Lung (tissue), 12 donors: ENCODE measurements around the gene SLC17A5. TPM values are rescaled to one million over a fixed set of nuclear protein-coding genes. Genes with fewer than 3 reads are reported as not detected.

Experiments
- ATAC-seq: fragments of 200-7000 bp; cut with Tn5 transposase; one replicate; pipeline ENCODE4 v1.9.1; 2020; ENCODE audit warnings: moderate number of reproducible peaks; ENCODE audit not compliant: insufficient read depth, low FRiP score
- DNase-seq, 3 donors: peaks; one replicate each; pipeline ENCODE4 v3.0.0-alpha.2; 2013 to 2017
- H3K27ac ChIP-seq, 2 donors: one replicate each; pipeline ENCODE4 v1.5.1; 2013; ENCODE audit warnings: mild to moderate bottlenecking in 2 of 2, moderate library complexity in 2 of 2, control low read depth in 1 of 2, inconsistent platforms in 1 of 2, low read depth in 1 of 2, low read length in 1 of 2
- H3K27me3 ChIP-seq, 3 donors: one replicate each; pipeline ENCODE4 v1.5.1; 2013; ENCODE audit warnings: low read length in 2 of 3; ENCODE audit not compliant: control insufficient read depth in 3 of 3, insufficient read depth in 3 of 3
- H3K36me3 ChIP-seq, 4 donors: one replicate each; pipeline ENCODE4 v1.5.1; 2013; ENCODE audit warnings: low read length in 4 of 4, mild to moderate bottlenecking in 1 of 4, moderate library complexity in 1 of 4; ENCODE audit not compliant: control insufficient read depth in 4 of 4, insufficient read depth in 4 of 4
- H3K4me1 ChIP-seq, 5 donors: one replicate each; pipeline ENCODE4 v1.5.1; 2013; ENCODE audit warnings: low read length in 5 of 5, mild to moderate bottlenecking in 2 of 5, moderate library complexity in 1 of 5; ENCODE audit not compliant: control insufficient read depth in 5 of 5, insufficient read depth in 5 of 5
- H3K4me3 ChIP-seq: one replicate; pipeline ENCODE4 v1.5.1; 2013; ENCODE audit warnings: mild to moderate bottlenecking, control low read depth, moderate library complexity
- H3K9ac ChIP-seq, 2 donors: one replicate each; pipeline ENCODE4 v1.5.1; 2013; ENCODE audit warnings: low read length in 2 of 2, control low read depth in 1 of 2; ENCODE audit not compliant: insufficient read depth in 1 of 2
- H3K9me3 ChIP-seq, 4 donors: one replicate each; pipeline ENCODE4 v1.5.1; 2013; ENCODE audit warnings: low read length in 3 of 4, mild to moderate bottlenecking in 1 of 4, moderate library complexity in 1 of 4; ENCODE audit not compliant: control insufficient read depth in 4 of 4, insufficient read depth in 3 of 4
- CTCF ChIP-seq: IDR thresholded peaks from 2 replicates; pipeline ENCODE4 v1.5.1; 2012; ENCODE audit warnings: mild to moderate bottlenecking; ENCODE audit errors: control extremely low read depth, extremely low read depth
- WGBS, 2 donors: extraction: QIAGEN DNeasy Blood & Tissue Kit; methylation state at CpG; one replicate each; pipeline ENCODE4 v1.1.7; 2013; 5-methylcytosine and 5-hydroxymethylcytosine counted together
- polyA plus RNA-seq, 2 donors: library from polyadenylated mRNA; stranded (reverse); fragments of 200-250 nt; gene quantifications; one replicate each; pipeline ENCODE4 v1.2.1, GENCODE V29; 2013
- total RNA-seq, 2 donors: library from RNA; depleted of rRNA in 1 of 2; stranded (reverse); fragments of >200 nt in 1 of 2; gene quantifications; one replicate each; pipeline ENCODE4 v1.2.1, GENCODE V29; 2014 to 2021
- donor health status: control.
- donor health status: control.
- donor health status: Bipolar disorder and iron deficiency.
- donor health status: healthy.
- donor health status: DM: yes; HTN: yes; CAD: no.

Gene SLC17A5
- total and polyA plus RNA-seq, 4 donors: 5.5 to 19.9 (median 18.1) TPM

GRCh38 chr6:73699676-73700459 lies 46.1 kb upstream of the SLC17A5 start:
- TF ChIP-seq CTCF: no peak
- DNase-seq (peak in 2 of 3 donors; percentile 14 to 54), ATAC-seq (no peak)
- no peaks in the 10 kb centered on the region for H3K27me3 ChIP-seq
- peaks cover 0 to 17% (median 3%) of the 10 kb centered on the region in 5 donors for H3K4me1 ChIP-seq
- peaks cover 0 to 8% (median 1%) of the 10 kb centered on the region in 4 donors for H3K36me3 ChIP-seq
- H3K9ac ChIP-seq: no peak overlapping the region
- no peak overlapping the region for H3K27ac ChIP-seq
- WGBS, 2 donors: 77% methylated on average over 4 of the region's 4 CpGs
- H3K9me3 ChIP-seq: peaks cover 0 to 2% (median 0%) of the 10 kb centered on the region in 4 donors
- no peak overlapping the region for H3K4me3 ChIP-seq

- 48 to 54% methylated on average over 10 of the region's 10 CpGs for WGBS, 2 donors
- peaks cover 0 to 17% (median 2%) of the 10 kb centered on the region in 5 donors for H3K4me1 ChIP-seq
- no peak overlapping the region for H3K9ac ChIP-seq
- no peaks in the 10 kb centered on the region for H3K27me3 ChIP-seq
- H3K36me3 ChIP-seq: peaks cover 0 to 8% (median 0%) of the 10 kb centered on the region in 4 donors
- H3K4me3 ChIP-seq: peak overlapping the region; percentile 20
- DNase-seq: no peak
- peaks cover 0 to 4% (median 0%) of the 10 kb centered on the region in 4 donors for H3K9me3 ChIP-seq
- no peak for TF ChIP-seq CTCF
- ATAC-seq: no peak
- H3K27ac ChIP-seq: no peak overlapping the region
Observed at GRCh38 chr6:73696966-73697655, 43.3 kb upstream of the SLC17A5 start.

DNA sequence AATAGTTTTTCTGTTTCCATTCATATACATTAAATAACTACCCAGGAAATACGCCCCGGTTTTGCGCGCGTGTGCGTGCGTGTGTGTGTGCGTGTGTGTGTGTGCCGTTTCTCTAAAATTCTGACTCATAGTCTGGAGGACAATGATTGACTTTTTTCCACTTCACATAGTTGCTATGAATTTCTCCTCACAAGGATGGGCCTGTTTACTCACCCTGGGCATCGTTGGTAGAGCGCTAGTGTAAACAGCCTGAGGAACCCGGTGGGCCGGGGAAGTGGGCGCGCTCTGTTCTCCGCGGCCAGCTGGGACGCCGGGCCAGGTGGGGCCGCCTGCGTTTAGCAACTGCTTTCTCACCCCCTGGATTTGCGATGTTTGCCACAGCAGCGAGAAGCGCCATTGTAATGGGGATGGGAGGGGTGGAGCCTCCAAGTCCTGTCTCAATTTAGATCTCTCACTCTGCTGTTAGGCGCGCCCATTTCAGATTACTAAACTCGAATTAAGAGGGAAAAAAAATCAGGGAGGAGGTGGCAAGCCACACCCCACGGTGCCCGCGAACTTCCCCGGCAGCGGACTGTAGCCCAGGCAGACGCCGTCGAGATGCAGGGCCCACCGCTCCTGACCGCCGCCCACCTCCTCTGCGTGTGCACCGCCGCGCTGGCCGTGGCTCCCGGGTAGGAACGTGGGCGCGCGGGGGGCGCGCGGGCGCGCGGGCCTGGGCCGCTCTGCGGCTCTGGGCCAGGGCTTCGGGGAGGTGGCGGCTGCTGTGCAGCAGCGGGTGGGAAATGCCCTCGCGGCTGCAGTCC lies 42.0 kb upstream of the SLC17A5 start, which contains the start of gene CD109:
Gene CD109, plus strand, starts transcription at position 585 of the 803 bp plus-strand sequence. Its CDS starts 13 bp downstream, at position 598.
- H3K36me3 ChIP-seq: peaks cover 0 to 3% (median 0%) of the 10 kb centered on the region in 4 donors
- WGBS, 2 donors: 3 to 4% methylated on average over 61 of the region's 61 CpGs
- ATAC-seq (peak; percentile 73), DNase-seq (peak; percentile 69 to 84 (median 81))
- no peak for TF ChIP-seq CTCF
- peak within 1 kb of the TSS; percentile 62 for H3K4me3 ChIP-seq
- H3K9ac ChIP-seq: peak within 1 kb of the TSS; percentile 59 to 65
- H3K9me3 ChIP-seq: peaks cover 0 to 4% (median 0%) of the 10 kb centered on the region in 4 donors
- peak within 1 kb of the TSS; percentile 80 to 87 for H3K27ac ChIP-seq
- no peaks in the 10 kb centered on the region for H3K27me3 ChIP-seq
- peaks cover 0 to 17% (median 2%) of the 10 kb centered on the region in 5 donors for H3K4me1 ChIP-seq
